GM12892 (cell line): ENCODE results near the gene LMBR1.

ENCODE experiments used
- POLR2AphosphoS5 ChIP-seq: IDR thresholded peaks from 2 replicates; pipeline ENCODE4 v1.6.1; 2011; ENCODE audit warnings: low read depth, low read length, control low read depth
- TAF1 ChIP-seq: IDR thresholded peaks from 2 replicates; pipeline ENCODE4 v1.6.1; 2011; ENCODE audit warnings: low read depth, mild to moderate bottlenecking, control low read depth, low read length, borderline replicate concordance

DNA sequence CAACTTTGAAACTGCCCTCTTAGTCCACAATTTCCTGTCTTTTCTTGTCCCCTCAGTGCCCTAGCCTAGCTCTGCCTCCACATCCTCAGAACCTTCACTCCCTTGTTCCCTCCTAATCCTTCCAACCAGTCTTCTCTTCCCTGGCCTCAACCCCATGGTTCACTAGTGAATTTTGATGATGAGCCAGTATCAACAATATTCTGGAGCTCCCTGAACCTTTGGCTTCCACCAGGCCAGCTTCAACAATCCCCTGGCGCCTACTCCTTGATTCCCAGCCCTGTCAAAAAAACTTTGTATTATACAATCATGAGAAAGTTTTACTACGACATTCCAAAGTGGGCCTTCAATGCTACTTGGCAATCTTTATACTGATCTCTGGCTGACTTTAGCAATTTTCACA, 116.5 kb downstream of the LMBR1 start:
- TF ChIP-seq TAF1, result no peak
- TF ChIP-seq POLR2AphosphoS5, result no peak
